T-helper 17 cell (primary cell): Measurements from ENCODE around the gene RPS17. TPM values are rescaled to one million over a fixed set of nuclear protein-coding genes. Genes with fewer than 3 reads are reported as not detected.
A peak's percentile ranks its signal among the peaks of the same experiment; 100 is the strongest.

Source experiments
- ATAC-seq: fragments of 150-1000 bp; cut with Tn5 transposase; 2 replicates; pipeline ENCODE4 v1.10.0; 2021; ENCODE audit warnings: mild to moderate bottlenecking, moderate library complexity
- DNase-seq, 3 donors: peaks; one replicate each; pipeline versions ENCODE4 v3.0.0 to v3.0.0-alpha.2; 2020 to 2021
- H3K9me3 ChIP-seq: one replicate; pipeline ENCODE4 v1.7.0; 2013; ENCODE audit warnings: low read length, mild to moderate bottlenecking; ENCODE audit not compliant: control insufficient read depth, poor library complexity, severe bottlenecking
- H3K27ac Mint-ChIP-seq: one replicate; pipeline ENCODE4 v1.8.0; 2022; ENCODE audit warnings: mild to moderate bottlenecking, moderate library complexity, mixed read lengths
- H3K27me3 Mint-ChIP-seq: one replicate; pipeline ENCODE4 v1.8.0; 2022; ENCODE audit warnings: mixed read lengths
- H3K36me3 Mint-ChIP-seq: one replicate; pipeline ENCODE4 v1.8.0; 2022; ENCODE audit warnings: low read depth, mixed read lengths
- H3K4me1 Mint-ChIP-seq: one replicate; pipeline ENCODE4 v1.8.0; 2022; ENCODE audit warnings: mild to moderate bottlenecking, mixed read lengths
- H3K4me3 Mint-ChIP-seq: one replicate; pipeline ENCODE4 v1.8.0; 2022; ENCODE audit warnings: mild to moderate bottlenecking, moderate library complexity, mixed read lengths
- total RNA-seq, 4 donors: library from RNA in 2 of 4; stranded (reverse) in 2 of 4; gene quantifications; one replicate each; pipeline ENCODE4 v1.2.3 and lab custom pipeline; 2022 to 2026

Gene RPS17
- total RNA-seq, 2 donors from 2014 or later = 2,730 to 2,799 TPM

- H3K4me3 Mint-ChIP-seq = no peak overlapping the region
- H3K36me3 Mint-ChIP-seq = no peaks in the 10 kb centered on the region
- no peaks in the 10 kb centered on the region for H3K4me1 Mint-ChIP-seq
- no peak for DNase-seq
- no peaks in the 10 kb centered on the region for H3K9me3 ChIP-seq
- ATAC-seq = no peak
- no peak overlapping the region for H3K27ac Mint-ChIP-seq
- peaks cover 33% of the 10 kb centered on the region for H3K27me3 Mint-ChIP-seq
Observed at GRCh38 chr15:82558502-82558901, 18.2 kb upstream of the RPS17 start.

- H3K27me3 Mint-ChIP-seq = peaks cover 50% of the 10 kb centered on the region
- H3K4me3 Mint-ChIP-seq = no peak overlapping the region
- H3K27ac Mint-ChIP-seq = no peak overlapping the region
- DNase-seq (no peak), ATAC-seq (no peak)
- no peaks in the 10 kb centered on the region for H3K4me1 Mint-ChIP-seq
- H3K9me3 ChIP-seq = no peaks in the 10 kb centered on the region
- no peaks in the 10 kb centered on the region for H3K36me3 Mint-ChIP-seq
Observed at GRCh38 chr15:82556315-82557035, 16.2 kb upstream of the RPS17 start.

- H3K4me1 Mint-ChIP-seq = peaks cover 2% of the 10 kb centered on the region
- no peak for DNase-seq
- no peak overlapping the region for H3K27ac Mint-ChIP-seq
- H3K4me3 Mint-ChIP-seq = no peak overlapping the region
- no peaks in the 10 kb centered on the region for H3K9me3 ChIP-seq
- peaks cover 61% of the 10 kb centered on the region for H3K27me3 Mint-ChIP-seq
- ATAC-seq = no peak
- peaks cover 2% of the 10 kb centered on the region for H3K36me3 Mint-ChIP-seq
Observed at GRCh38 chr15:82554849-82555248, 14.6 kb upstream of the RPS17 start.

- H3K36me3 Mint-ChIP-seq = peaks cover 2% of the 10 kb centered on the region
- no peak overlapping the region for H3K4me3 Mint-ChIP-seq
- H3K27me3 Mint-ChIP-seq = peaks cover 61% of the 10 kb centered on the region
- H3K27ac Mint-ChIP-seq = no peak overlapping the region
- DNase-seq (no peak), ATAC-seq (no peak)
- H3K4me1 Mint-ChIP-seq = peaks cover 2% of the 10 kb centered on the region
- no peaks in the 10 kb centered on the region for H3K9me3 ChIP-seq
Observed at GRCh38 chr15:82554351-82554750, 14.1 kb upstream of the RPS17 start.

- H3K9me3 ChIP-seq = no peaks in the 10 kb centered on the region
- H3K27ac Mint-ChIP-seq = no peak overlapping the region
- peaks cover 61% of the 10 kb centered on the region for H3K27me3 Mint-ChIP-seq
- no peak overlapping the region for H3K4me3 Mint-ChIP-seq
- no peak for DNase-seq
- ATAC-seq = no peak
- peaks cover 2% of the 10 kb centered on the region for H3K36me3 Mint-ChIP-seq
- H3K4me1 Mint-ChIP-seq = peaks cover 2% of the 10 kb centered on the region
Observed at GRCh38 chr15:82553846-82554245, 13.6 kb upstream of the RPS17 start.

GRCh38 chr15:82552861-82553260 is 12.6 kb upstream of the RPS17 start:
- peaks cover 2% of the 10 kb centered on the region for H3K4me1 Mint-ChIP-seq
- DNase-seq = no peak
- ATAC-seq = no peak
- no peaks in the 10 kb centered on the region for H3K9me3 ChIP-seq
- peaks cover 61% of the 10 kb centered on the region for H3K27me3 Mint-ChIP-seq
- H3K27ac Mint-ChIP-seq = peak overlapping the region; percentile 8
- H3K4me3 Mint-ChIP-seq = no peak overlapping the region
- H3K36me3 Mint-ChIP-seq = peaks cover 2% of the 10 kb centered on the region

GRCh38 chr15:82551646-82552247 is 11.5 kb upstream of the RPS17 start:
- Mint-ChIP-seq H3K4me1 (peaks cover 2% of the 10 kb centered on the region), H3K36me3 (peaks cover 2% of the 10 kb centered on the region), H3K27me3 (peaks cover 54% of the 10 kb centered on the region), H3K4me3 (no peak overlapping the region), H3K27ac (no peak overlapping the region)
- H3K9me3 ChIP-seq = no peaks in the 10 kb centered on the region
- DNase-seq (no peak), ATAC-seq (no peak)

GRCh38 chr15:82549199-82549665 is 9.0 kb upstream of the RPS17 start:
- Mint-ChIP-seq H3K27ac (no peak overlapping the region), H3K27me3 (peaks cover 37% of the 10 kb centered on the region), H3K4me3 (no peak overlapping the region), H3K4me1 (peaks cover 2% of the 10 kb centered on the region), H3K36me3 (peaks cover 2% of the 10 kb centered on the region)
- no peak for DNase-seq
- ATAC-seq = no peak
- H3K9me3 ChIP-seq = no peaks in the 10 kb centered on the region

GRCh38 chr15:82548700-82549099 is 8.4 kb upstream of the RPS17 start:
- H3K27me3 Mint-ChIP-seq = peaks cover 36% of the 10 kb centered on the region
- H3K9me3 ChIP-seq = no peaks in the 10 kb centered on the region
- ATAC-seq = no peak
- H3K27ac Mint-ChIP-seq = no peak overlapping the region
- H3K36me3 Mint-ChIP-seq = peaks cover 2% of the 10 kb centered on the region
- no peak overlapping the region for H3K4me3 Mint-ChIP-seq
- DNase-seq = no peak
- peaks cover 2% of the 10 kb centered on the region for H3K4me1 Mint-ChIP-seq

GRCh38 chr15:82545478-82545877 is 5.2 kb upstream of the RPS17 start:
- H3K27me3 Mint-ChIP-seq = peaks cover 11% of the 10 kb centered on the region
- no peak overlapping the region for H3K4me3 Mint-ChIP-seq
- no peaks in the 10 kb centered on the region for H3K9me3 ChIP-seq
- ATAC-seq (no peak), DNase-seq (no peak)
- H3K27ac Mint-ChIP-seq = no peak overlapping the region
- peaks cover 8% of the 10 kb centered on the region for H3K4me1 Mint-ChIP-seq
- peaks cover 2% of the 10 kb centered on the region for H3K36me3 Mint-ChIP-seq

GRCh38 chr15:82545002-82545401 is 4.7 kb upstream of the RPS17 start:
- no peaks in the 10 kb centered on the region for H3K9me3 ChIP-seq
- no peak for ATAC-seq
- Mint-ChIP-seq H3K27ac (no peak overlapping the region), H3K27me3 (peaks cover 6% of the 10 kb centered on the region), H3K4me3 (no peak overlapping the region), H3K4me1 (peaks cover 8% of the 10 kb centered on the region), H3K36me3 (peaks cover under 1% of the 10 kb centered on the region)
- DNase-seq = no peak

GRCh38 chr15:82544431-82544830 is 4.2 kb upstream of the RPS17 start:
- Mint-ChIP-seq H3K27ac (no peak overlapping the region), H3K4me1 (peaks cover 8% of the 10 kb centered on the region), H3K36me3 (no peaks in the 10 kb centered on the region), H3K4me3 (no peak overlapping the region), H3K27me3 (peaks cover 5% of the 10 kb centered on the region)
- DNase-seq = no peak
- ATAC-seq = no peak
- H3K9me3 ChIP-seq = no peaks in the 10 kb centered on the region

- no peak for ATAC-seq
- Mint-ChIP-seq H3K36me3 (peaks cover 3% of the 10 kb centered on the region), H3K4me1 (peaks cover 16% of the 10 kb centered on the region), H3K4me3 (peak overlapping the region; percentile 55), H3K27me3 (peaks cover 5% of the 10 kb centered on the region), H3K27ac (peak overlapping the region; percentile 11)
- DNase-seq = no peak
- H3K9me3 ChIP-seq = no peaks in the 10 kb centered on the region
Observed at GRCh38 chr15:82543160-82543559, 2.9 kb upstream of the RPS17 start.

GRCh38 chr15:82540984-82541431 is 751 bp upstream of the RPS17 start:
- H3K4me1 Mint-ChIP-seq = peaks cover 26% of the 10 kb centered on the region
- no peak for DNase-seq
- no peaks in the 10 kb centered on the region for H3K9me3 ChIP-seq
- H3K36me3 Mint-ChIP-seq = peaks cover 14% of the 10 kb centered on the region
- peaks cover under 1% of the 10 kb centered on the region for H3K27me3 Mint-ChIP-seq
- H3K4me3 Mint-ChIP-seq = peak overlapping the region; percentile 94
- ATAC-seq = no peak
- H3K27ac Mint-ChIP-seq = peak overlapping the region; percentile 95
